Esophagus muscularis mucosa (tissue), 3 donors: ENCODE data around the gene C2CD3.
"Not testable (repeated sequence)": the region's sequence is repeated elsewhere in the genome, so short reads cannot be mapped to it uniquely, and the experiment has no call there.

Experiments used
- CTCF ChIP-seq, 3 experiments: fragments of 200-600 bp in 2 of 3; fragments of 450-650 bp in 1 of 3; sonication (generic) in 2 of 3; IDR thresholded peaks; one replicate each; pipeline ENCODE4 v1.5.1; 2017 to 2019; ENCODE audit warnings: antibody characterized with exemption in 3 of 3, mild to moderate bottlenecking in 2 of 3, moderate library complexity in 1 of 3
- POLR2A ChIP-seq: fragments of 450-650 bp; IDR thresholded peaks from one replicate; pipeline ENCODE4 v1.6.1; 2017; ENCODE audit warnings: antibody characterized with exemption, moderate library complexity, mild to moderate bottlenecking, low read depth
- POLR2AphosphoS5 ChIP-seq, 2 donors: sonication (generic); formaldehyde crosslinking; IDR thresholded peaks; one replicate each; pipeline ENCODE4 v1.6.1; 2017; ENCODE audit warnings: antibody characterized with exemption in 2 of 2

- not testable (repeated sequence) for TF ChIP-seq CTCF (IDR thresholded peaks at IDR 0.05); POLR2A; POLR2AphosphoS5 (IDR thresholded peaks at IDR 0.05)
Measured at GRCh38 chr11:74083927-74084326, 86.9 kb downstream of the C2CD3 start.
